ENCODE measurements around the gene CENPN. TPM values are rescaled to one million over a fixed set of nuclear protein-coding genes. Genes with fewer than 3 reads are reported as not detected.

The CENPN gene
- total RNA-seq, 1 experiment from 2014 or later, result 56.6 TPM

DNA sequence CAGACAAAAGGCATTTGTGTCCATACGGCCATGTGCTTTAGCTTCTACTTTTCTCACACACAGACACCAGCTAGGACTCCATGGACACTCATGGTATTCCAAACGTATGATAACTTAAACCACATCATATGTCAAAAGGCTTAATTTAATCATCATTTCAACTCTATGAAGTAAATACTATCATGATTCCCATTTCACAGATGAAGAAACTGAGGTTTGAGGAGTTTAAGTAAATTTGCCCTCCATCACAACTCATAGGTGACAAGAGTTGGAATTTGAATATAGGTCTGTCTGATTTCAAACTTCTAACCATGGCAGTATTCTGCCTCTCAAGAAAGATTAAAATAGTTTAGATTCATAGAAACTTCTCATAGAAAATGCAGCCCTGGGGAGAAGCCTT is 44.1 kb upstream of the CENPN start:
- Histone ChIP-seq H3K9me3 (ENCODE audit: control insufficient read depth, insufficient read depth, low read depth, low read length) (no peaks in the 10 kb centered on the region; the same call in 1 of the 2 replicates), H3K4me1 (ENCODE audit: control insufficient read depth, insufficient read depth, low read length) (no peaks in the 10 kb centered on the region), H3K36me3 (ENCODE audit: control insufficient read depth, insufficient read depth, low read length) (no peaks in the 10 kb centered on the region), H3K27me3 (ENCODE audit: control insufficient read depth, insufficient read depth, low read length) (no peaks in the 10 kb centered on the region), H3K4me3 (ENCODE audit: low read depth in 2 of 2, low read length in 2 of 2) (no peak overlapping the region), H3K27ac (ENCODE audit: low read length) (no peak overlapping the region)
- TF ChIP-seq, protein P1, sequence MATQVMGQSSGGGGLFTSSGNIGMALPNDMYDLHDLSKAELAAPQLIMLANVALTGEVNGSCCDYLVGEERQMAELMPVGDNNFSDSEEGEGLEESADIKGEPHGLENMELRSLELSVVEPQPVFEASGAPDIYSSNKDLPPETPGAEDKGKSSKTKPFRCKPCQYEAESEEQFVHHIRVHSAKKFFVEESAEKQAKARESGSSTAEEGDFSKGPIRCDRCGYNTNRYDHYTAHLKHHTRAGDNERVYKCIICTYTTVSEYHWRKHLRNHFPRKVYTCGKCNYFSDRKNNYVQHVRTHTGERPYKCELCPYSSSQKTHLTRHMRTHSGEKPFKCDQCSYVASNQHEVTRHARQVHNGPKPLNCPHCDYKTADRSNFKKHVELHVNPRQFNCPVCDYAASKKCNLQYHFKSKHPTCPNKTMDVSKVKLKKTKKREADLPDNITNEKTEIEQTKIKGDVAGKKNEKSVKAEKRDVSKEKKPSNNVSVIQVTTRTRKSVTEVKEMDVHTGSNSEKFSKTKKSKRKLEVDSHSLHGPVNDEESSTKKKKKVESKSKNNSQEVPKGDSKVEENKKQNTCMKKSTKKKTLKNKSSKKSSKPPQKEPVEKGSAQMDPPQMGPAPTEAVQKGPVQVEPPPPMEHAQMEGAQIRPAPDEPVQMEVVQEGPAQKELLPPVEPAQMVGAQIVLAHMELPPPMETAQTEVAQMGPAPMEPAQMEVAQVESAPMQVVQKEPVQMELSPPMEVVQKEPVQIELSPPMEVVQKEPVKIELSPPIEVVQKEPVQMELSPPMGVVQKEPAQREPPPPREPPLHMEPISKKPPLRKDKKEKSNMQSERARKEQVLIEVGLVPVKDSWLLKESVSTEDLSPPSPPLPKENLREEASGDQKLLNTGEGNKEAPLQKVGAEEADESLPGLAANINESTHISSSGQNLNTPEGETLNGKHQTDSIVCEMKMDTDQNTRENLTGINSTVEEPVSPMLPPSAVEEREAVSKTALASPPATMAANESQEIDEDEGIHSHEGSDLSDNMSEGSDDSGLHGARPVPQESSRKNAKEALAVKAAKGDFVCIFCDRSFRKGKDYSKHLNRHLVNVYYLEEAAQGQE (IDR thresholded peaks at IDR 0.05; ENCODE audit: insufficient read depth in 1 of 2, low read depth in 2 of 2, low read length in 1 of 2), result no peak
- TF ChIP-seq SIN3A (IDR thresholded peaks at IDR 0.05; ENCODE audit: borderline replicate concordance, insufficient read depth, low read depth, low read length) (no peak), TCF7L2 (IDR thresholded peaks at IDR 0.05; ENCODE audit: low read depth, low read length) (no peak), POLR2AphosphoS5 (IDR thresholded peaks at IDR 0.05; ENCODE audit: low read depth, low read length) (no peak)
- TF ChIP-seq, protein P2, sequence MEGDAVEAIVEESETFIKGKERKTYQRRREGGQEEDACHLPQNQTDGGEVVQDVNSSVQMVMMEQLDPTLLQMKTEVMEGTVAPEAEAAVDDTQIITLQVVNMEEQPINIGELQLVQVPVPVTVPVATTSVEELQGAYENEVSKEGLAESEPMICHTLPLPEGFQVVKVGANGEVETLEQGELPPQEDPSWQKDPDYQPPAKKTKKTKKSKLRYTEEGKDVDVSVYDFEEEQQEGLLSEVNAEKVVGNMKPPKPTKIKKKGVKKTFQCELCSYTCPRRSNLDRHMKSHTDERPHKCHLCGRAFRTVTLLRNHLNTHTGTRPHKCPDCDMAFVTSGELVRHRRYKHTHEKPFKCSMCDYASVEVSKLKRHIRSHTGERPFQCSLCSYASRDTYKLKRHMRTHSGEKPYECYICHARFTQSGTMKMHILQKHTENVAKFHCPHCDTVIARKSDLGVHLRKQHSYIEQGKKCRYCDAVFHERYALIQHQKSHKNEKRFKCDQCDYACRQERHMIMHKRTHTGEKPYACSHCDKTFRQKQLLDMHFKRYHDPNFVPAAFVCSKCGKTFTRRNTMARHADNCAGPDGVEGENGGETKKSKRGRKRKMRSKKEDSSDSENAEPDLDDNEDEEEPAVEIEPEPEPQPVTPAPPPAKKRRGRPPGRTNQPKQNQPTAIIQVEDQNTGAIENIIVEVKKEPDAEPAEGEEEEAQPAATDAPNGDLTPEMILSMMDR (IDR thresholded peaks at IDR 0.05), result no peak
- ChIA-PET CTCF (no interaction called here), POLR2A (no interaction called here)
- intact Hi-C loops (cut with micrococcal nuclease; ENCODE audit: unreplicated experiment), result no loop called here
- DNase-seq (ENCODE audit: low read depth, low spot score) (no peak), ATAC-seq (no peak)
- in situ Hi-C loops (cut with HindIII; ENCODE audit: low pct_unique_long_range_greater_than_20kb, low sequenced_read_pairs), result no loop called here
- no TSS peak for BruUV-seq (replicated peaks)

DNA sequence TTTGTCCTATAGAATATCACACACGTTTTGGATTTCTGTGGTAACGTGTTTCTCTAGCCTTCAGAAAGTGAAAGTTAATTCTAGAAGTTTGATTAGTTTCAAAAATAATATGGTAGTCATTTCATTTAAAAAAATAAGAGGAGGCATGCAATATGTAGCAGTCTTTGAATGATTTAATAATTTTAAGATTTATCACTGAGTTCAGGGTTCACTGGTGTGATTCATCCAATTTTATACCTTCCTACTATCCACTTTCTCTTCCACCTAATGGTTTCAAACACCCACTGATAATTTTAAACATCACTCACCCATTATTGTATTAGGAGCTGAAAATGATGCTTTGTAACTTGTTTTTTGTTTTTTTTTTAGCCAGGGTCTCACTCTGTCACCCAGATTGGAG is 42.7 kb upstream of the CENPN start:
- DNase-seq (ENCODE audit: low read depth, low spot score), result no peak
- no peak for ATAC-seq
- TF ChIP-seq TCF7L2 (IDR thresholded peaks at IDR 0.05; ENCODE audit: low read depth, low read length) (no peak), POLR2AphosphoS5 (IDR thresholded peaks at IDR 0.05; ENCODE audit: low read depth, low read length) (no peak), SIN3A (IDR thresholded peaks at IDR 0.05; ENCODE audit: borderline replicate concordance, insufficient read depth, low read depth, low read length) (no peak)
- TF ChIP-seq, protein P2 (IDR thresholded peaks at IDR 0.05), result no peak
- TF ChIP-seq, protein P1 (IDR thresholded peaks at IDR 0.05; ENCODE audit: insufficient read depth in 1 of 2, low read depth in 2 of 2, low read length in 1 of 2), result no peak
- no peaks in the 10 kb centered on the region for H3K4me1 ChIP-seq (ENCODE audit: control insufficient read depth, insufficient read depth, low read length)
- BruUV-seq (replicated peaks), result no TSS peak
- no peak overlapping the region for H3K4me3 ChIP-seq (ENCODE audit: low read depth in 2 of 2, low read length in 2 of 2)
- no peaks in the 10 kb centered on the region for H3K27me3 ChIP-seq (ENCODE audit: control insufficient read depth, insufficient read depth, low read length)
- CTCF ChIA-PET, result no interaction called here
- in situ Hi-C loops (cut with HindIII; ENCODE audit: low pct_unique_long_range_greater_than_20kb, low sequenced_read_pairs) (no loop called here), intact Hi-C loops (cut with micrococcal nuclease; ENCODE audit: unreplicated experiment) (no loop called here)
- POLR2A ChIA-PET, result no interaction called here
- H3K36me3 ChIP-seq (ENCODE audit: control insufficient read depth, insufficient read depth, low read length), result no peaks in the 10 kb centered on the region
- no peaks in the 10 kb centered on the region; the same call in 1 of the 2 replicates for H3K9me3 ChIP-seq (ENCODE audit: control insufficient read depth, insufficient read depth, low read depth, low read length)
- no peak overlapping the region for H3K27ac ChIP-seq (ENCODE audit: low read length)
